GM23338 (cell line): ENCODE measurements around the gene SNRPA1. TPM values are rescaled to one million over a fixed set of nuclear protein-coding genes. Genes with fewer than 3 reads are reported as not detected.

ENCODE experiments used
- ATAC-seq: fragments of 200-7000 bp; cut with Tn5 transposase; 3 replicates; pipeline ENCODE4 v1.9.1; 2020
- DNase-seq: peaks from one replicate; pipeline ENCODE4 v3.0.0-alpha.2; 2015; ENCODE audit warnings: low spot score
- H2AFZ ChIP-seq: fragments of 200-600 bp; sonication (generic); 2 replicates; pipeline ENCODE4 v1.8.0; 2016; ENCODE audit warnings: antibody characterized with exemption, mild to moderate bottlenecking, moderate library complexity
- H3F3A ChIP-seq: fragments of 200-600 bp; sonication (generic); replicated peaks from 2 replicates; pipeline ENCODE4 v1.8.0; 2017; ENCODE audit warnings: antibody characterized with exemption, mixed run types, low read depth
- H3K27ac ChIP-seq: fragments of 200-600 bp; sonication (generic); 2 replicates; pipeline ENCODE4 v1.6.1; 2016; ENCODE audit warnings: low read depth
- H3K27me3 ChIP-seq: fragments of 200-600 bp; sonication (generic); 2 replicates; pipeline ENCODE4 v1.8.0; 2016; ENCODE audit warnings: mild to moderate bottlenecking, mixed run types, moderate library complexity; ENCODE audit not compliant: insufficient read depth
- H3K36me3 ChIP-seq: fragments of 200-600 bp; sonication (generic); 2 replicates; pipeline ENCODE4 v1.8.0; 2016; ENCODE audit warnings: mild to moderate bottlenecking; ENCODE audit not compliant: insufficient read depth
- H3K4me1 ChIP-seq: fragments of 200-600 bp; sonication (generic); 2 replicates; pipeline ENCODE4 v1.8.0; 2016; ENCODE audit warnings: mild to moderate bottlenecking, moderate library complexity; ENCODE audit not compliant: insufficient read depth
- H3K4me2 ChIP-seq: fragments of 200-600 bp; sonication (generic); 2 replicates; pipeline ENCODE4 v1.7.1; 2017; ENCODE audit warnings: mixed run types
- H3K4me3 ChIP-seq: fragments of 200-600 bp; sonication (generic); 2 replicates; pipeline ENCODE4 v1.6.1; 2016; ENCODE audit warnings: mixed run types
- H3K79me2 ChIP-seq: fragments of 200-600 bp; sonication (generic); replicated peaks from 2 replicates; pipeline ENCODE4 v1.8.0; 2017; ENCODE audit warnings: mild to moderate bottlenecking; ENCODE audit not compliant: insufficient read depth
- H3K9me2 ChIP-seq: fragments of 200-600 bp; sonication (generic); 2 replicates; pipeline ENCODE4 v1.8.0; 2017; ENCODE audit not compliant: insufficient read depth
- H4K20me1 ChIP-seq: fragments of 200-600 bp; sonication (generic); replicated peaks from 2 replicates; pipeline ENCODE4 v1.8.0; 2017; ENCODE audit warnings: mild to moderate bottlenecking; ENCODE audit not compliant: insufficient read depth
- H3K27ac Mint-ChIP-seq: 2 replicates; pipeline ENCODE4 v1.8.0; 2020; ENCODE audit warnings: inconsistent platforms, mild to moderate bottlenecking, moderate library complexity, mixed read lengths
- H3K27me3 Mint-ChIP-seq: 3 replicates; pipeline ENCODE4 v1.8.0; 2022; ENCODE audit warnings: low read depth, mild to moderate bottlenecking, moderate library complexity, mixed read lengths, inconsistent platforms; ENCODE audit not compliant: insufficient read depth, poor library complexity
- H3K36me3 Mint-ChIP-seq: 3 replicates; pipeline ENCODE4 v1.8.0; 2021; ENCODE audit warnings: low read depth, mild to moderate bottlenecking, inconsistent platforms, moderate library complexity, mixed read lengths
- H3K4me1 Mint-ChIP-seq: 3 replicates; pipeline ENCODE4 v1.8.0; 2020; ENCODE audit warnings: mild to moderate bottlenecking, inconsistent platforms, mixed read lengths
- H3K4me3 Mint-ChIP-seq: 3 replicates; pipeline ENCODE4 v1.8.0; 2021; ENCODE audit warnings: moderate library complexity, mild to moderate bottlenecking, inconsistent platforms, mixed read lengths
- H3K9me3 Mint-ChIP-seq: 3 replicates; pipeline ENCODE4 v1.8.0; 2020; ENCODE audit warnings: moderate library complexity, mild to moderate bottlenecking, inconsistent platforms, mixed read lengths
- CREB1 ChIP-seq: fragments of 250-450 bp; sonication (Bioruptor Pico); IDR thresholded peaks from 2 replicates; pipeline ENCODE4 v1.5.0; 2020; ENCODE audit warnings: low read depth, mild to moderate bottlenecking, moderate library complexity
- EZH2 ChIP-seq: fragments of 200-600 bp; sonication (generic); IDR thresholded peaks from one replicate; pipeline ENCODE4 v1.8.0; 2017; ENCODE audit warnings: antibody characterized with exemption, mild to moderate bottlenecking, low read depth; ENCODE audit not compliant: unreplicated experiment
- EZH2phosphoT487 ChIP-seq: fragments of 200-600 bp; sonication (generic); IDR thresholded peaks from one replicate; pipeline ENCODE4 v1.8.1; 2018; ENCODE audit warnings: antibody characterized with exemption; ENCODE audit not compliant: unreplicated experiment
- JUNB ChIP-seq: IDR thresholded peaks from one replicate; pipeline ENCODE4 v1.6.1; 2016; ENCODE audit warnings: antibody characterized with exemption; ENCODE audit not compliant: unreplicated experiment
- NANOG ChIP-seq: IDR thresholded peaks from 2 replicates; pipeline ENCODE4 v1.6.1; 2016; ENCODE audit warnings: antibody characterized with exemption, borderline replicate concordance
- POLR2AphosphoS5 ChIP-seq: IDR thresholded peaks from 2 replicates; pipeline ENCODE4 v1.6.1; 2016; ENCODE audit warnings: antibody characterized with exemption, low read depth
- STAT1 ChIP-seq: IDR thresholded peaks from one replicate; pipeline ENCODE4 v1.6.1; 2016; ENCODE audit warnings: antibody characterized with exemption; ENCODE audit not compliant: unreplicated experiment
- ZNF114 ChIP-seq: fragments of 250-450 bp; sonication (Bioruptor Pico); IDR thresholded peaks from 2 replicates; pipeline ENCODE4 v1.5.0; 2020; ENCODE audit warnings: mild to moderate bottlenecking, moderate library complexity
- ZNF331 ChIP-seq: fragments of 250-450 bp; sonication (Bioruptor Pico); IDR thresholded peaks from 2 replicates; pipeline ENCODE4 v1.5.0; 2020; ENCODE audit warnings: low read depth, mild to moderate bottlenecking, moderate library complexity
- polyA plus RNA-seq: library from polyadenylated mRNA; unstranded; fragments of >200 nt; fragmentation: Nextera tagmentation; extraction: Ambion mirVana; gene quantifications from 2 replicates; pipeline ENCODE4 v1.2.1, GENCODE V29; 2016
- total RNA-seq: library from RNA; depleted of rRNA; stranded (reverse); fragments of >200 nt; shearing (Covaris generic); gene quantifications from 2 replicates; pipeline ENCODE4 v1.2.3, GENCODE V29; 2014
- TF ChIP-seq, protein P1 (sequence below), 2 experiments: fragments of 200-600 bp in 1 of 2; sonication (generic) in 1 of 2; conservative IDR thresholded peaks; 2 replicates each; pipeline versions ENCODE4 v1.5.1 to v1.6.1; 2016 to 2017; ENCODE audit warnings: antibody characterized with exemption in 2 of 2, low read depth in 2 of 2, mild to moderate bottlenecking in 2 of 2, moderate library complexity in 1 of 2
- TF ChIP-seq, protein P2 (sequence below): IDR thresholded peaks from one replicate; pipeline ENCODE4 v1.6.1; 2018; ENCODE audit warnings: antibody characterized with exemption; ENCODE audit not compliant: unreplicated experiment
- TF ChIP-seq, protein P3 (sequence below): fragments of 250-450 bp; sonication (Bioruptor Pico); IDR thresholded peaks from 2 replicates; pipeline ENCODE4 v1.5.0; 2020; ENCODE audit warnings: mild to moderate bottlenecking, moderate library complexity
- TF ChIP-seq, protein P4 (sequence below): IDR thresholded peaks from 2 replicates; pipeline ENCODE4 v1.6.1; 2016; ENCODE audit warnings: antibody characterized with exemption

SNRPA1 gene
- total and polyA plus RNA-seq, 2 experiments from 2014 or later: 170 to 361 TPM

- Mint-ChIP-seq H3K27me3 (peaks cover 15% of the 10 kb centered on the region), H3K27ac (no peak overlapping the region; the same call in 1 of the 2 replicates), H3K4me3 (no peak overlapping the region), H3K36me3 (peaks cover under 1% of the 10 kb centered on the region; the same call in 1 of the 3 replicates), H3K4me1 (peaks cover 40% of the 10 kb centered on the region), H3K9me3 (no peaks in the 10 kb centered on the region)
- DNase-seq (no peak), ATAC-seq (no peak)
- peaks cover 4% of the 10 kb centered on the region; the same call in 1 of the 2 replicates for H3F3A ChIP-seq
- no peaks in the 10 kb centered on the region for H3K9me2 ChIP-seq
- H3K4me3 ChIP-seq: no peak overlapping the region
- H3K4me1 ChIP-seq: peaks cover 8% of the 10 kb centered on the region
- no peak overlapping the region for H2AFZ ChIP-seq
- no peaks in the 10 kb centered on the region for H4K20me1 ChIP-seq
- peaks cover 1% of the 10 kb centered on the region for H3K79me2 ChIP-seq
- no peak for TF ChIP-seq NANOG
- TF ChIP-seq POLR2AphosphoS5: no peak
- no peak for TF ChIP-seq CREB1 (CRISPR knock-in tag)
- no peak for TF ChIP-seq EZH2phosphoT487
- no peak for TF ChIP-seq STAT1
- no peak for TF ChIP-seq EZH2
- TF ChIP-seq, protein P1, sequence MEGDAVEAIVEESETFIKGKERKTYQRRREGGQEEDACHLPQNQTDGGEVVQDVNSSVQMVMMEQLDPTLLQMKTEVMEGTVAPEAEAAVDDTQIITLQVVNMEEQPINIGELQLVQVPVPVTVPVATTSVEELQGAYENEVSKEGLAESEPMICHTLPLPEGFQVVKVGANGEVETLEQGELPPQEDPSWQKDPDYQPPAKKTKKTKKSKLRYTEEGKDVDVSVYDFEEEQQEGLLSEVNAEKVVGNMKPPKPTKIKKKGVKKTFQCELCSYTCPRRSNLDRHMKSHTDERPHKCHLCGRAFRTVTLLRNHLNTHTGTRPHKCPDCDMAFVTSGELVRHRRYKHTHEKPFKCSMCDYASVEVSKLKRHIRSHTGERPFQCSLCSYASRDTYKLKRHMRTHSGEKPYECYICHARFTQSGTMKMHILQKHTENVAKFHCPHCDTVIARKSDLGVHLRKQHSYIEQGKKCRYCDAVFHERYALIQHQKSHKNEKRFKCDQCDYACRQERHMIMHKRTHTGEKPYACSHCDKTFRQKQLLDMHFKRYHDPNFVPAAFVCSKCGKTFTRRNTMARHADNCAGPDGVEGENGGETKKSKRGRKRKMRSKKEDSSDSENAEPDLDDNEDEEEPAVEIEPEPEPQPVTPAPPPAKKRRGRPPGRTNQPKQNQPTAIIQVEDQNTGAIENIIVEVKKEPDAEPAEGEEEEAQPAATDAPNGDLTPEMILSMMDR (conservative IDR thresholded peaks at IDR 0.05; ENCODE audit: low read depth in 2 of 2): no peak
- TF ChIP-seq, protein P2, sequence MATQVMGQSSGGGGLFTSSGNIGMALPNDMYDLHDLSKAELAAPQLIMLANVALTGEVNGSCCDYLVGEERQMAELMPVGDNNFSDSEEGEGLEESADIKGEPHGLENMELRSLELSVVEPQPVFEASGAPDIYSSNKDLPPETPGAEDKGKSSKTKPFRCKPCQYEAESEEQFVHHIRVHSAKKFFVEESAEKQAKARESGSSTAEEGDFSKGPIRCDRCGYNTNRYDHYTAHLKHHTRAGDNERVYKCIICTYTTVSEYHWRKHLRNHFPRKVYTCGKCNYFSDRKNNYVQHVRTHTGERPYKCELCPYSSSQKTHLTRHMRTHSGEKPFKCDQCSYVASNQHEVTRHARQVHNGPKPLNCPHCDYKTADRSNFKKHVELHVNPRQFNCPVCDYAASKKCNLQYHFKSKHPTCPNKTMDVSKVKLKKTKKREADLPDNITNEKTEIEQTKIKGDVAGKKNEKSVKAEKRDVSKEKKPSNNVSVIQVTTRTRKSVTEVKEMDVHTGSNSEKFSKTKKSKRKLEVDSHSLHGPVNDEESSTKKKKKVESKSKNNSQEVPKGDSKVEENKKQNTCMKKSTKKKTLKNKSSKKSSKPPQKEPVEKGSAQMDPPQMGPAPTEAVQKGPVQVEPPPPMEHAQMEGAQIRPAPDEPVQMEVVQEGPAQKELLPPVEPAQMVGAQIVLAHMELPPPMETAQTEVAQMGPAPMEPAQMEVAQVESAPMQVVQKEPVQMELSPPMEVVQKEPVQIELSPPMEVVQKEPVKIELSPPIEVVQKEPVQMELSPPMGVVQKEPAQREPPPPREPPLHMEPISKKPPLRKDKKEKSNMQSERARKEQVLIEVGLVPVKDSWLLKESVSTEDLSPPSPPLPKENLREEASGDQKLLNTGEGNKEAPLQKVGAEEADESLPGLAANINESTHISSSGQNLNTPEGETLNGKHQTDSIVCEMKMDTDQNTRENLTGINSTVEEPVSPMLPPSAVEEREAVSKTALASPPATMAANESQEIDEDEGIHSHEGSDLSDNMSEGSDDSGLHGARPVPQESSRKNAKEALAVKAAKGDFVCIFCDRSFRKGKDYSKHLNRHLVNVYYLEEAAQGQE: no peak
- TF ChIP-seq, protein P3, sequence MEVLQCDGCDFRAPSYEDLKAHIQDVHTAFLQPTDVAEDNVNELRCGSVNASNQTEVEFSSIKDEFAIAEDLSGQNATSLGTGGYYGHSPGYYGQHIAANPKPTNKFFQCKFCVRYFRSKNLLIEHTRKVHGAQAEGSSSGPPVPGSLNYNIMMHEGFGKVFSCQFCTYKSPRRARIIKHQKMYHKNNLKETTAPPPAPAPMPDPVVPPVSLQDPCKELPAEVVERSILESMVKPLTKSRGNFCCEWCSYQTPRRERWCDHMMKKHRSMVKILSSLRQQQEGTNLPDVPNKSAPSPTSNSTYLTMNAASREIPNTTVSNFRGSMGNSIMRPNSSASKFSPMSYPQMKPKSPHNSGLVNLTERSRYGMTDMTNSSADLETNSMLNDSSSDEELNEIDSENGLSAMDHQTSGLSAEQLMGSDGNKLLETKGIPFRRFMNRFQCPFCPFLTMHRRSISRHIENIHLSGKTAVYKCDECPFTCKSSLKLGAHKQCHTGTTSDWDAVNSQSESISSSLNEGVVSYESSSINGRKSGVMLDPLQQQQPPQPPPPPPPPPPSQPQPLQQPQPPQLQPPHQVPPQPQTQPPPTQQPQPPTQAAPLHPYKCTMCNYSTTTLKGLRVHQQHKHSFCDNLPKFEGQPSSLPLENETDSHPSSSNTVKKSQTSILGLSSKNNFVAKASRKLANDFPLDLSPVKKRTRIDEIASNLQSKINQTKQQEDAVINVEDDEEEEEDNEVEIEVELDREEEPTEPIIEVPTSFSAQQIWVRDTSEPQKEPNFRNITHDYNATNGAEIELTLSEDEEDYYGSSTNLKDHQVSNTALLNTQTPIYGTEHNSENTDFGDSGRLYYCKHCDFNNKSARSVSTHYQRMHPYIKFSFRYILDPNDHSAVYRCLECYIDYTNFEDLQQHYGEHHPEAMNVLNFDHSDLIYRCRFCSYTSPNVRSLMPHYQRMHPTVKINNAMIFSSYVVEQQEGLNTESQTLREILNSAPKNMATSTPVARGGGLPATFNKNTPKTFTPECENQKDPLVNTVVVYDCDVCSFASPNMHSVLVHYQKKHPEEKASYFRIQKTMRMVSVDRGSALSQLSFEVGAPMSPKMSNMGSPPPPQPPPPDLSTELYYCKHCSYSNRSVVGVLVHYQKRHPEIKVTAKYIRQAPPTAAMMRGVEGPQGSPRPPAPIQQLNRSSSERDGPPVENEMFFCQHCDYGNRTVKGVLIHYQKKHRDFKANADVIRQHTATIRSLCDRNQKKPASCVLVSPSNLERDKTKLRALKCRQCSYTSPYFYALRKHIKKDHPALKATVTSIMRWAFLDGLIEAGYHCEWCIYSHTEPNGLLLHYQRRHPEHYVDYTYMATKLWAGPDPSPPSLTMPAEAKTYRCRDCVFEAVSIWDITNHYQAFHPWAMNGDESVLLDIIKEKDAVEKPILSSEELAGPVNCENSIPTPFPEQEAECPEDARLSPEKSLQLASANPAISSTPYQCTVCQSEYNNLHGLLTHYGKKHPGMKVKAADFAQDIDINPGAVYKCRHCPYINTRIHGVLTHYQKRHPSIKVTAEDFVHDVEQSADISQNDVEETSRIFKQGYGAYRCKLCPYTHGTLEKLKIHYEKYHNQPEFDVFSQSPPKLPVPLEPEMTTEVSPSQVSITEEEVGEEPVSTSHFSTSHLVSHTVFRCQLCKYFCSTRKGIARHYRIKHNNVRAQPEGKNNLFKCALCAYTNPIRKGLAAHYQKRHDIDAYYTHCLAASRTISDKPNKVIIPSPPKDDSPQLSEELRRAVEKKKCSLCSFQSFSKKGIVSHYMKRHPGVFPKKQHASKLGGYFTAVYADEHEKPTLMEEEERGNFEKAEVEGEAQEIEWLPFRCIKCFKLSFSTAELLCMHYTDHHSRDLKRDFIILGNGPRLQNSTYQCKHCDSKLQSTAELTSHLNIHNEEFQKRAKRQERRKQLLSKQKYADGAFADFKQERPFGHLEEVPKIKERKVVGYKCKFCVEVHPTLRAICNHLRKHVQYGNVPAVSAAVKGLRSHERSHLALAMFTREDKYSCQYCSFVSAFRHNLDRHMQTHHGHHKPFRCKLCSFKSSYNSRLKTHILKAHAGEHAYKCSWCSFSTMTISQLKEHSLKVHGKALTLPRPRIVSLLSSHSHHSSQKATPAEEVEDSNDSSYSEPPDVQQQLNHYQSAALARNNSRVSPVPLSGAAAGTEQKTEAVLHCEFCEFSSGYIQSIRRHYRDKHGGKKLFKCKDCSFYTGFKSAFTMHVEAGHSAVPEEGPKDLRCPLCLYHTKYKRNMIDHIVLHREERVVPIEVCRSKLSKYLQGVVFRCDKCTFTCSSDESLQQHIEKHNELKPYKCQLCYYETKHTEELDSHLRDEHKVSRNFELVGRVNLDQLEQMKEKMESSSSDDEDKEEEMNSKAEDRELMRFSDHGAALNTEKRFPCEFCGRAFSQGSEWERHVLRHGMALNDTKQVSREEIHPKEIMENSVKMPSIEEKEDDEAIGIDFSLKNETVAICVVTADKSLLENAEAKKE (CRISPR knock-in tag): no peak
- TF ChIP-seq ZNF114 (CRISPR knock-in tag): no peak
- TF ChIP-seq, protein P4, sequence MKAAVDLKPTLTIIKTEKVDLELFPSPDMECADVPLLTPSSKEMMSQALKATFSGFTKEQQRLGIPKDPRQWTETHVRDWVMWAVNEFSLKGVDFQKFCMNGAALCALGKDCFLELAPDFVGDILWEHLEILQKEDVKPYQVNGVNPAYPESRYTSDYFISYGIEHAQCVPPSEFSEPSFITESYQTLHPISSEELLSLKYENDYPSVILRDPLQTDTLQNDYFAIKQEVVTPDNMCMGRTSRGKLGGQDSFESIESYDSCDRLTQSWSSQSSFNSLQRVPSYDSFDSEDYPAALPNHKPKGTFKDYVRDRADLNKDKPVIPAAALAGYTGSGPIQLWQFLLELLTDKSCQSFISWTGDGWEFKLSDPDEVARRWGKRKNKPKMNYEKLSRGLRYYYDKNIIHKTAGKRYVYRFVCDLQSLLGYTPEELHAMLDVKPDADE: no peak
- no peak for TF ChIP-seq ZNF331 (CRISPR knock-in tag)
- no peak for TF ChIP-seq JUNB
- peaks cover 17% of the 10 kb centered on the region for H3K27me3 ChIP-seq
- H3K36me3 ChIP-seq: no peaks in the 10 kb centered on the region
- no peak overlapping the region for H3K4me2 ChIP-seq
- no peak overlapping the region for H3K27ac ChIP-seq
Observed at GRCh38 chr15:101255615-101256241, 39.3 kb downstream of the SNRPA1 start.
